Suprapubic skin (tissue), 4 donors: ENCODE measurements around the gene CLCN6. TPM values are rescaled to one million over a fixed set of nuclear protein-coding genes. Genes with fewer than 3 reads are reported as not detected.

Experiments
- DNase-seq, 2 donors: peaks; one replicate each; pipeline ENCODE4 v3.0.0-alpha.2; 2019; ENCODE audit warnings: low spot score in 2 of 2
- H3K27ac ChIP-seq: fragments of 200-600 bp; sonication (generic); one replicate; pipeline ENCODE4 v1.5.1; 2019
- H3K27me3 ChIP-seq: fragments of 200-600 bp; sonication (generic); one replicate; pipeline ENCODE4 v1.5.1; 2019
- H3K36me3 ChIP-seq: fragments of 200-600 bp; sonication (generic); one replicate; pipeline ENCODE4 v1.5.1; 2019
- H3K4me1 ChIP-seq: fragments of 200-600 bp; sonication (generic); one replicate; pipeline ENCODE4 v1.5.1; 2019
- H3K4me3 ChIP-seq: fragments of 200-600 bp; sonication (generic); one replicate; pipeline ENCODE4 v1.5.1; 2019; ENCODE audit warnings: mild to moderate bottlenecking
- H3K9me3 ChIP-seq: fragments of 200-600 bp; sonication (generic); one replicate; pipeline ENCODE4 v1.5.1; 2019
- CTCF ChIP-seq, 2 donors: fragments of 200-600 bp in 1 of 2; fragments of 450-650 bp in 1 of 2; sonication (generic) in 1 of 2; IDR thresholded peaks; one replicate each; pipeline ENCODE4 v1.5.1; 2016 to 2019; ENCODE audit warnings: antibody characterized with exemption in 2 of 2, mild to moderate bottlenecking in 1 of 2, moderate library complexity in 1 of 2
- EP300 ChIP-seq: sonication (generic); formaldehyde crosslinking; IDR thresholded peaks from one replicate; pipeline ENCODE4 v1.6.1; 2017; ENCODE audit warnings: antibody characterized with exemption
- POLR2A ChIP-seq, 2 donors: fragments of 450-650 bp; IDR thresholded peaks; one replicate each; pipeline ENCODE4 v1.6.1; 2017; ENCODE audit warnings: antibody characterized with exemption in 2 of 2, mild to moderate bottlenecking in 2 of 2, moderate library complexity in 2 of 2
- POLR2AphosphoS5 ChIP-seq, 3 donors: sonication (generic); formaldehyde crosslinking; IDR thresholded peaks; one replicate each; pipeline ENCODE4 v1.6.1; 2017; ENCODE audit warnings: antibody characterized with exemption in 3 of 3
- WGBS: methylation state at CpG from one replicate; pipeline ENCODE4 v1.1.5; 2018; 5-methylcytosine and 5-hydroxymethylcytosine counted together
- total RNA-seq, 4 donors: library from RNA; depleted of rRNA; stranded (reverse); fragments of >200 nt; gene quantifications; one replicate each; pipeline ENCODE4 v1.1.0, GENCODE V29; 2016

Gene CLCN6
- total RNA-seq, 4 donors from 2014 or later, result 6.2 to 22.5 (median 10.2) TPM

GRCh38 chr1:11854519-11854918 lies 48.5 kb downstream of the CLCN6 start:
- TF ChIP-seq EP300 (no peak), POLR2A (IDR thresholded peaks at IDR 0.05) (no peak)
- DNase-seq, result no peak
- 43% methylated on average over 8 of the region's 8 CpGs for WGBS
- Histone ChIP-seq H3K36me3 (no peaks in the 10 kb centered on the region), H3K27ac (no peak overlapping the region), H3K27me3 (peaks cover 34% of the 10 kb centered on the region), H3K4me3 (no peak overlapping the region), H3K9me3 (no peaks in the 10 kb centered on the region), H3K4me1 (peaks cover 8% of the 10 kb centered on the region)

GRCh38 chr1:11855430-11855829 lies 49.4 kb downstream of the CLCN6 start:
- H3K27me3 ChIP-seq, result peaks cover 44% of the 10 kb centered on the region
- no peaks in the 10 kb centered on the region for H3K36me3 ChIP-seq
- TF ChIP-seq POLR2A (IDR thresholded peaks at IDR 0.05) (no peak), POLR2AphosphoS5 (IDR thresholded peaks at IDR 0.05) (no peak), CTCF (IDR thresholded peaks at IDR 0.05) (no peak)
- H3K27ac ChIP-seq, result no peak overlapping the region
- no peaks in the 10 kb centered on the region for H3K9me3 ChIP-seq
- DNase-seq, result no peak
- 70% methylated on average over 8 of the region's 8 CpGs for WGBS
- H3K4me3 ChIP-seq, result no peak overlapping the region
- peaks cover 8% of the 10 kb centered on the region for H3K4me1 ChIP-seq

- DNase-seq, result no peak
- TF ChIP-seq POLR2AphosphoS5 (IDR thresholded peaks at IDR 0.05), result no peak
- no peak for TF ChIP-seq EP300
- TF ChIP-seq POLR2A (IDR thresholded peaks at IDR 0.05), result no peak
- no peak for TF ChIP-seq CTCF (IDR thresholded peaks at IDR 0.05)
- peaks cover 54% of the 10 kb centered on the region for H3K27me3 ChIP-seq
- peaks cover 8% of the 10 kb centered on the region for H3K4me1 ChIP-seq
- no peaks in the 10 kb centered on the region for H3K36me3 ChIP-seq
- H3K27ac ChIP-seq, result no peak overlapping the region
- no peak overlapping the region for H3K4me3 ChIP-seq
- 59% methylated on average over 3 of the region's 3 CpGs for WGBS
- H3K9me3 ChIP-seq, result no peaks in the 10 kb centered on the region
Measured at GRCh38 chr1:11856698-11857097, 50.7 kb downstream of the CLCN6 start.

GRCh38 chr1:11857164-11857851 lies 51.3 kb downstream of the CLCN6 start:
- DNase-seq, result no peak
- no peak overlapping the region for H3K4me3 ChIP-seq
- H3K4me1 ChIP-seq, result peaks cover 8% of the 10 kb centered on the region
- H3K27me3 ChIP-seq, result peaks cover 60% of the 10 kb centered on the region
- H3K36me3 ChIP-seq, result no peaks in the 10 kb centered on the region
- TF ChIP-seq POLR2A (IDR thresholded peaks at IDR 0.05) (no peak), EP300 (no peak), CTCF (IDR thresholded peaks at IDR 0.05) (no peak), POLR2AphosphoS5 (IDR thresholded peaks at IDR 0.05) (no peak)
- 40% methylated on average over 10 of the region's 10 CpGs for WGBS
- no peaks in the 10 kb centered on the region for H3K9me3 ChIP-seq
- H3K27ac ChIP-seq, result no peak overlapping the region

GRCh38 chr1:11858158-11858557 lies 52.2 kb downstream of the CLCN6 start:
- Histone ChIP-seq H3K4me1 (peaks cover 8% of the 10 kb centered on the region), H3K27ac (no peak overlapping the region), H3K36me3 (no peaks in the 10 kb centered on the region), H3K27me3 (peaks cover 63% of the 10 kb centered on the region), H3K4me3 (no peak overlapping the region), H3K9me3 (no peaks in the 10 kb centered on the region)
- TF ChIP-seq CTCF (IDR thresholded peaks at IDR 0.05), result no peak
- no peak for TF ChIP-seq EP300
- no peak for TF ChIP-seq POLR2A (IDR thresholded peaks at IDR 0.05)
- no peak for TF ChIP-seq POLR2AphosphoS5 (IDR thresholded peaks at IDR 0.05)
- WGBS, result 80% methylated on average over 2 of the region's 14 CpGs
- DNase-seq, result no peak

- peaks cover 63% of the 10 kb centered on the region for H3K27me3 ChIP-seq
- H3K36me3 ChIP-seq, result no peaks in the 10 kb centered on the region
- H3K9me3 ChIP-seq, result no peaks in the 10 kb centered on the region
- no peak within 1 kb of the TSS for H3K4me3 ChIP-seq
- TF ChIP-seq CTCF (IDR thresholded peaks at IDR 0.05) (no peak), POLR2A (IDR thresholded peaks at IDR 0.05) (no peak), EP300 (no peak), POLR2AphosphoS5 (IDR thresholded peaks at IDR 0.05) (no peak)
- H3K27ac ChIP-seq, result no peak within 1 kb of the TSS
- WGBS, result 31% methylated on average over 9 of the region's 16 CpGs
- no peak for DNase-seq
- peaks cover 8% of the 10 kb centered on the region for H3K4me1 ChIP-seq
Measured at GRCh38 chr1:11858613-11858967, 52.6 kb downstream of the CLCN6 start, which contains the start of gene NPPB. Gene NPPB (minus strand): TSS chr1:11858945. CDS start chr1:11858833, 112 bp downstream.
